Astrocyte (in vitro differentiated cells and primary cell): ENCODE data around the gene SRMS. TPM values are rescaled to one million over a fixed set of nuclear protein-coding genes. Genes with fewer than 3 reads are reported as not detected.
A peak's percentile ranks its signal among the peaks of the same experiment; 100 is the strongest.

Source experiments
- DNase-seq: peaks from one replicate; pipeline ENCODE4 v3.0.0-alpha.2; 2010; ENCODE audit warnings: low read depth
- FAIRE-seq: peaks from 2 replicates; lab custom pipeline; 2011; peaks lifted over from hg19 to GRCh38; lab: Jason Lieb, UNC
- H2AFZ ChIP-seq: 2 replicates; pipeline ENCODE4 v1.6.0; 2012; ENCODE audit warnings: low read depth, low read length, inconsistent platforms
- H3K27ac ChIP-seq: 2 replicates; pipeline ENCODE4 v1.5.1; 2011; ENCODE audit warnings: low read depth, low read length, inconsistent platforms
- H3K27me3 ChIP-seq: 2 replicates; pipeline ENCODE4 v1.6.0; 2011; ENCODE audit warnings: low read length, inconsistent platforms; ENCODE audit not compliant: insufficient read depth
- H3K36me3 ChIP-seq: 2 replicates; pipeline ENCODE4 v1.5.1; 2011; ENCODE audit warnings: low read length, inconsistent platforms; ENCODE audit not compliant: insufficient read depth
- H3K4me1 ChIP-seq: 2 replicates; pipeline ENCODE4 v1.5.1; 2011; ENCODE audit warnings: low read length, inconsistent platforms; ENCODE audit not compliant: insufficient read depth
- H3K4me2 ChIP-seq: 2 replicates; pipeline ENCODE4 v1.6.0; 2012; ENCODE audit warnings: low read length, inconsistent platforms
- H3K4me3 ChIP-seq: 2 replicates; pipeline ENCODE4 v1.5.1; 2011; ENCODE audit warnings: low read depth, mild to moderate bottlenecking, low read length, inconsistent platforms; ENCODE audit not compliant: insufficient read depth
- H3K79me2 ChIP-seq: 2 replicates; pipeline ENCODE4 v1.6.0; 2012; ENCODE audit warnings: mild to moderate bottlenecking, low read length, inconsistent platforms; ENCODE audit not compliant: insufficient read depth
- H3K9ac ChIP-seq: 2 replicates; pipeline ENCODE4 v1.6.0; 2012; ENCODE audit warnings: mild to moderate bottlenecking, low read length, inconsistent platforms
- H3K9me3 ChIP-seq: 2 replicates; pipeline ENCODE4 v1.5.1; 2012; ENCODE audit warnings: low read depth, mild to moderate bottlenecking, low read length, inconsistent platforms; ENCODE audit not compliant: insufficient read depth
- H4K20me1 ChIP-seq: 2 replicates; pipeline ENCODE4 v1.6.0; 2012; ENCODE audit warnings: low read length, inconsistent platforms; ENCODE audit not compliant: insufficient read depth
- H3K27ac Mint-ChIP-seq: one replicate; pipeline ENCODE4 v1.8.0; 2021; ENCODE audit warnings: mild to moderate bottlenecking, mixed read lengths; ENCODE audit not compliant: unreplicated experiment
- H3K27me3 Mint-ChIP-seq: one replicate; pipeline ENCODE4 v1.8.0; 2021; ENCODE audit warnings: low read depth, mixed read lengths; ENCODE audit not compliant: unreplicated experiment
- H3K36me3 Mint-ChIP-seq: one replicate; pipeline ENCODE4 v1.8.0; 2021; ENCODE audit warnings: low read depth, mixed read lengths; ENCODE audit not compliant: unreplicated experiment
- H3K4me1 Mint-ChIP-seq: one replicate; pipeline ENCODE4 v1.8.0; 2021; ENCODE audit warnings: low read depth, mixed read lengths; ENCODE audit not compliant: unreplicated experiment
- H3K4me3 Mint-ChIP-seq: one replicate; pipeline ENCODE4 v1.8.0; 2021; ENCODE audit warnings: mild to moderate bottlenecking, moderate library complexity, mixed read lengths; ENCODE audit not compliant: unreplicated experiment
- H3K9me3 Mint-ChIP-seq: one replicate; pipeline ENCODE4 v1.8.0; 2021; ENCODE audit warnings: mild to moderate bottlenecking, mixed read lengths; ENCODE audit not compliant: unreplicated experiment
- EZH2 ChIP-seq: IDR thresholded peaks from 2 replicates; pipeline ENCODE4 v1.6.1; 2012; ENCODE audit warnings: mild to moderate bottlenecking, low read length, inconsistent platforms; ENCODE audit not compliant: insufficient read depth
- total RNA-seq: library from RNA; stranded (reverse); gene quantifications from 2 replicates; pipeline ENCODE4 v1.2.1, GENCODE V29; 2021
- TF ChIP-seq, protein P1 (sequence below): IDR thresholded peaks from 2 replicates; pipeline ENCODE4 v1.5.1; 2011; ENCODE audit warnings: low read depth, mild to moderate bottlenecking, inconsistent platforms, low read length, moderate library complexity; ENCODE audit not compliant: insufficient read depth

SRMS gene
- total RNA-seq, 1 donor from 2014 or later = 0.14 TPM

- H3K4me3 Mint-ChIP-seq = no peak overlapping the region
- H3K36me3 Mint-ChIP-seq = peaks cover 5% of the 10 kb centered on the region
- Histone ChIP-seq H3K27me3 (no peaks in the 10 kb centered on the region), H2AFZ (no peak overlapping the region), H3K4me2 (no peak overlapping the region), H3K9me3 (no peaks in the 10 kb centered on the region), H3K9ac (no peak overlapping the region), H3K4me1 (no peaks in the 10 kb centered on the region), H3K4me3 (no peak overlapping the region), H3K36me3 (no peaks in the 10 kb centered on the region), H4K20me1 (no peaks in the 10 kb centered on the region), H3K27ac (no peak overlapping the region), H3K79me2 (no peaks in the 10 kb centered on the region)
- DNase-seq = no peak
- FAIRE-seq = no peak
- H3K9me3 Mint-ChIP-seq = no peaks in the 10 kb centered on the region
- H3K27ac Mint-ChIP-seq = no peak overlapping the region
- TF ChIP-seq, protein P1, sequence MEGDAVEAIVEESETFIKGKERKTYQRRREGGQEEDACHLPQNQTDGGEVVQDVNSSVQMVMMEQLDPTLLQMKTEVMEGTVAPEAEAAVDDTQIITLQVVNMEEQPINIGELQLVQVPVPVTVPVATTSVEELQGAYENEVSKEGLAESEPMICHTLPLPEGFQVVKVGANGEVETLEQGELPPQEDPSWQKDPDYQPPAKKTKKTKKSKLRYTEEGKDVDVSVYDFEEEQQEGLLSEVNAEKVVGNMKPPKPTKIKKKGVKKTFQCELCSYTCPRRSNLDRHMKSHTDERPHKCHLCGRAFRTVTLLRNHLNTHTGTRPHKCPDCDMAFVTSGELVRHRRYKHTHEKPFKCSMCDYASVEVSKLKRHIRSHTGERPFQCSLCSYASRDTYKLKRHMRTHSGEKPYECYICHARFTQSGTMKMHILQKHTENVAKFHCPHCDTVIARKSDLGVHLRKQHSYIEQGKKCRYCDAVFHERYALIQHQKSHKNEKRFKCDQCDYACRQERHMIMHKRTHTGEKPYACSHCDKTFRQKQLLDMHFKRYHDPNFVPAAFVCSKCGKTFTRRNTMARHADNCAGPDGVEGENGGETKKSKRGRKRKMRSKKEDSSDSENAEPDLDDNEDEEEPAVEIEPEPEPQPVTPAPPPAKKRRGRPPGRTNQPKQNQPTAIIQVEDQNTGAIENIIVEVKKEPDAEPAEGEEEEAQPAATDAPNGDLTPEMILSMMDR = no peak
- no peak for TF ChIP-seq EZH2
- H3K4me1 Mint-ChIP-seq = no peaks in the 10 kb centered on the region
- H3K27me3 Mint-ChIP-seq = no peaks in the 10 kb centered on the region
Observed at GRCh38 chr20:63555661-63556381, 8.3 kb upstream of the SRMS start.

DNA sequence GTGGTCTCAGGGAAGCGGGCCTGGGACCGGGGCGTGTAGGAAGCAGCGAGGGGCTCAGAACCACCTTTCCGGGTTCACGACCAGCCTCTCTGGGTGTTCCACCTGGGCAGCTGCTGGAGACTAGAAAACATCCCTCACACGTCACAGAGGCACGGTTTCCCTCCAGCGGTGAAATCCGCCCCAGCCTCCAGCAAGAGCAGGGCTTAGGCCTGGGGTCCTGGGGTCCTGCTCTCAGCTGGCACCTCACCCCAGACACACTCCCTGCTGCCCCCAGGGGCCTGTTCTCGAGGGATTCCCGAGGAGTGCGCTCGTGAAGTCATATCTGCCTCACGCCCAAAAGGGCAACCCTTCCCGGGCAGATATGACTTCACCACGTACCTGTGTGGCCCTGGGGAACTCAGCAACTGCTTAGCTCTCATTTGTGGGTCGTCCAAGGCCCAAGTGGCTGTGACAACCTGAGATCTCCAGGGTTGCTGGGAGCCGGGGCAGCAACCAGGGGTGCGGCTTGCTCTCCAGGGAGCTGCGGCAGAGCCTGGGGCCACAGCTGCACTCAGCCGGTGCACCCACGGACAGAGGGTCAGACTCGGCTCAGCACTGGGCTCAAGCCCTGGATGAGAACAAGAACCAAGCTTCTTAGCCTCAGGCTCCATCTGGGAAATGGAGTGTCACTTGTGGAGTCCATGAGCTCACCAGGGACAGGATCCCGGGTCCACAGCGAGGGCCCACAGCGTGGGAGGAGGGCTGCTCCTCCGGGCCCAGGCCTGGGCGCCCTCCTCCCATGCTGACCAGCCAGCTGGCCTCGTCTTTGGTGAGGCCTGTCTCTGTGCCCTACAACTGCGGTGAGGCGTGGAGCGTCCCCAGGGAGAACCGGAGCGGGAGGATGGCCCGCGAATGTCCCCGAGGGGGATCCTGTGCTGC is 7.1 kb upstream of the SRMS start:
- no peaks in the 10 kb centered on the region for H3K9me3 Mint-ChIP-seq
- TF ChIP-seq, protein P1 = no peak
- peak; percentile 7 for TF ChIP-seq EZH2
- Histone ChIP-seq H3K9ac (no peak overlapping the region), H3K79me2 (no peaks in the 10 kb centered on the region), H3K4me3 (no peak overlapping the region), H3K36me3 (no peaks in the 10 kb centered on the region), H2AFZ (no peak overlapping the region), H3K27ac (no peak overlapping the region), H3K4me1 (no peaks in the 10 kb centered on the region), H3K9me3 (no peaks in the 10 kb centered on the region), H3K4me2 (peak overlapping the region; percentile 87), H4K20me1 (no peaks in the 10 kb centered on the region), H3K27me3 (no peaks in the 10 kb centered on the region)
- no peaks in the 10 kb centered on the region for H3K4me1 Mint-ChIP-seq
- peak overlapping the region; percentile 57 for H3K4me3 Mint-ChIP-seq
- DNase-seq = no peak
- FAIRE-seq = no peak
- H3K27ac Mint-ChIP-seq = no peak overlapping the region
- H3K36me3 Mint-ChIP-seq = no peaks in the 10 kb centered on the region
- no peaks in the 10 kb centered on the region for H3K27me3 Mint-ChIP-seq
